K562 (cell line): ENCODE results near the gene PIGC. TPM values are rescaled to one million over a fixed set of nuclear protein-coding genes. Genes with fewer than 3 reads are reported as not detected.

ENCODE experiments used
- polyA plus RNA-seq, 8 experiments: library from polyadenylated mRNA; depleted of rRNA in 4 of 8; stranded (reverse) in 5 of 8; unstranded in 3 of 8; fragments of >200 nt; fragmentation: Nextera tagmentation in 2 of 8; fragmentation: Illumina TruSeq in 1 of 8; extraction: Ambion mirVana in 2 of 8; extraction: Trizol in 1 of 8; gene quantifications; 2 replicates each; pipeline versions ENCODE4 v1.2.1 to v1.2.3, GENCODE V29; 2011 to 2014; ENCODE audit warnings: inconsistent platforms in 1 of 8, missing spikeins in 1 of 8
- total RNA-seq, 7 experiments: library from RNA; depleted of rRNA in 6 of 7; stranded (reverse); fragments of >200 nt in 6 of 7; fragmentation: Illumina TruSeq in 2 of 7; extraction: Trizol in 2 of 7; gene quantifications; 2 replicates each; pipeline versions ENCODE4 v1.2.1 to v1.2.3, GENCODE V29; 2011 to 2021; ENCODE audit warnings: low replicate concordance in 1 of 7

The PIGC gene
- total and polyA plus RNA-seq, 9 of the 15 experiments (the other 6 are each of a cell fraction or from before 2014, with no cell fraction given), result 30.5 to 97.9 (median 54.7) TPM

Other genes starting within 250 kb of the PIGC start
- gene C1orf105, start 23.4 kb downstream of the PIGC start, total RNA-seq (2014; rRNA removed), result not detected in 2 replicates
- not detected in 2 replicates for gene C1orf105, start 23.4 kb downstream of the PIGC start, total RNA-seq (2014; rRNA removed; fragmentation: Illumina TruSeq; extraction: Trizol)
- not detected in 2 replicates for gene C1orf105, start 23.4 kb downstream of the PIGC start, total RNA-seq (2015; rRNA removed; fragmentation: Illumina TruSeq; extraction: Trizol)
- gene C1orf105, start 23.4 kb downstream of the PIGC start, total RNA-seq (2021), result not detected in 2 replicates
- gene C1orf105, start 23.4 kb downstream of the PIGC start, polyA plus RNA-seq (2011; rRNA removed), result 0.08 TPM in 1 of 2 replicates, not detected in the other
- gene C1orf105, start 23.4 kb downstream of the PIGC start, polyA plus RNA-seq (2014; fragmentation: Illumina TruSeq; extraction: Trizol), result 0.19 TPM in 1 of 2 replicates, not detected in the other
- not detected for gene C1orf105, start 23.4 kb downstream of the PIGC start, polyA plus RNA-seq (2014; fragmentation: Nextera tagmentation; extraction: Ambion mirVana)
- not detected in 2 replicates for gene C1orf105, start 23.4 kb downstream of the PIGC start, polyA plus RNA-seq (2014; rRNA removed)
- gene SUCO, start 89.1 kb upstream of the PIGC start, total RNA-seq (2014; rRNA removed), result 9.1 and 9.4 TPM in 2 replicates
- gene SUCO, start 89.1 kb upstream of the PIGC start, total RNA-seq (2014; rRNA removed; fragmentation: Illumina TruSeq; extraction: Trizol), result 19.2 and 22.3 TPM in 2 replicates
- 18.8 and 20.6 TPM in 2 replicates for gene SUCO, start 89.1 kb upstream of the PIGC start, total RNA-seq (2015; rRNA removed; fragmentation: Illumina TruSeq; extraction: Trizol)
- gene SUCO, start 89.1 kb upstream of the PIGC start, total RNA-seq (2021), result 15.9 and 18.5 TPM in 2 replicates
- 15.7 and 15.9 TPM in 2 replicates for gene SUCO, start 89.1 kb upstream of the PIGC start, polyA plus RNA-seq (2011; rRNA removed)
- 11.5 and 14.3 TPM in 2 replicates for gene SUCO, start 89.1 kb upstream of the PIGC start, polyA plus RNA-seq (2014; fragmentation: Illumina TruSeq; extraction: Trizol)
- 1 to 10 TPM; 2.5 to 3.6 TPM for gene SUCO, start 89.1 kb upstream of the PIGC start, polyA plus RNA-seq (2014; fragmentation: Nextera tagmentation; extraction: Ambion mirVana)
- 8.0 and 10.7 TPM in 2 replicates for gene SUCO, start 89.1 kb upstream of the PIGC start, polyA plus RNA-seq (2014; rRNA removed)
- not detected in 2 replicates for gene FASLG, start 215.0 kb upstream of the PIGC start, total RNA-seq (2014; rRNA removed)
- gene FASLG, start 215.0 kb upstream of the PIGC start, total RNA-seq (2014; rRNA removed; fragmentation: Illumina TruSeq; extraction: Trizol), result not detected in 2 replicates
- gene FASLG, start 215.0 kb upstream of the PIGC start, total RNA-seq (2015; rRNA removed; fragmentation: Illumina TruSeq; extraction: Trizol), result not detected in 2 replicates
- not detected in 2 replicates for gene FASLG, start 215.0 kb upstream of the PIGC start, total RNA-seq (2021)
- 0.05 TPM in 1 of 2 replicates, not detected in the other for gene FASLG, start 215.0 kb upstream of the PIGC start, polyA plus RNA-seq (2011; rRNA removed)
- gene FASLG, start 215.0 kb upstream of the PIGC start, polyA plus RNA-seq (2014; fragmentation: Illumina TruSeq; extraction: Trizol), result not detected in 2 replicates
- gene FASLG, start 215.0 kb upstream of the PIGC start, polyA plus RNA-seq (2014; fragmentation: Nextera tagmentation; extraction: Ambion mirVana), result not detected
- gene FASLG, start 215.0 kb upstream of the PIGC start, polyA plus RNA-seq (2014; rRNA removed), result not detected in 2 replicates